K562 (cell line): Measurements from ENCODE around the gene ANKRD13A. TPM values are rescaled to one million over a fixed set of nuclear protein-coding genes. Genes with fewer than 3 reads are reported as not detected.

Source experiments
- CCNT2 ChIP-seq: IDR thresholded peaks from 2 replicates; pipeline ENCODE4 v1.6.1; 2011; ENCODE audit warnings: borderline replicate concordance, low read depth, mild to moderate bottlenecking, moderate library complexity, mixed read lengths, low read length; ENCODE audit not compliant: insufficient read length; ENCODE audit errors: extremely low read depth
- CEBPG ChIP-seq, 3 experiments: fragments of 200-800 bp in 1 of 3; sonication (Bioruptor generic) in 1 of 3; sonication (generic) in 1 of 3; formaldehyde crosslinking in 1 of 3; IDR thresholded peaks in 2 of 3; conservative IDR thresholded peaks in 1 of 3; 2 replicates each; pipeline versions ENCODE4 v1.6.1 to v1.8.0; 2016 to 2022; ENCODE audit warnings: missing compliant biosample characterization in 2 of 3, missing genetic modification characterization in 2 of 3, mild to moderate bottlenecking in 1 of 3, missing genetic modification reagents in 1 of 3
- CXXC5 ChIP-seq: fragments of 250-450 bp; sonication (Bioruptor Pico); IDR thresholded peaks from 2 replicates; pipeline ENCODE4 v1.8.0; 2022; ENCODE audit warnings: inconsistent platforms, mild to moderate bottlenecking, moderate library complexity
- ESRRA ChIP-seq: fragments of 450-650 bp; IDR thresholded peaks from 2 replicates; pipeline ENCODE4 v1.6.1; 2014; ENCODE audit warnings: low read depth, mild to moderate bottlenecking, moderate library complexity, borderline replicate concordance
- FOXP1 ChIP-seq: sonication (generic); formaldehyde crosslinking; IDR thresholded peaks from 2 replicates; pipeline ENCODE4 v1.8.0; 2022; ENCODE audit warnings: mild to moderate bottlenecking, missing genetic modification reagents
- FUS ChIP-seq: fragments of 200-400 bp; formaldehyde crosslinking; optimal IDR thresholded peaks from 2 replicates; pipeline ENCODE3; 2017; ENCODE audit warnings: low read depth, low read length
- HNRNPL ChIP-seq: fragments of 200-400 bp; formaldehyde crosslinking; IDR thresholded peaks from 2 replicates; pipeline ENCODE4 v1.6.1; 2017; ENCODE audit warnings: low read depth, mild to moderate bottlenecking, low read length
- MXD1 ChIP-seq: fragments of 250-450 bp; sonication (Bioruptor Pico); IDR thresholded peaks from 2 replicates; pipeline ENCODE4 v1.8.0; 2021; ENCODE audit warnings: borderline replicate concordance, mild to moderate bottlenecking, moderate library complexity; ENCODE audit not compliant: poor library complexity, severe bottlenecking
- MYNN ChIP-seq, 2 experiments: sonication (generic); formaldehyde crosslinking in 1 of 2; IDR thresholded peaks; 2 replicates each; pipeline versions ENCODE4 v1.5.0 to v1.6.1; 2016 to 2020; ENCODE audit warnings: antibody characterized with exemption in 1 of 2, missing genetic modification reagents in 1 of 2
- NCOA1 ChIP-seq: fragments of 450-650 bp; IDR thresholded peaks from 2 replicates; pipeline ENCODE4 v1.6.1; 2016; ENCODE audit warnings: low read depth
- PHF20 ChIP-seq: fragments of 450-650 bp; IDR thresholded peaks from 2 replicates; pipeline ENCODE4 v1.6.1; 2018; ENCODE audit not compliant: partially characterized antibody
- RAD51 ChIP-seq: fragments of 450-650 bp; IDR thresholded peaks from 2 replicates; pipeline ENCODE4 v1.7.1; 2016; ENCODE audit warnings: low read depth, mild to moderate bottlenecking, borderline replicate concordance
- RB1 ChIP-seq: fragments of 450-650 bp; IDR thresholded peaks from 2 replicates; pipeline ENCODE4 v1.6.1; 2017; ENCODE audit warnings: low read depth, mild to moderate bottlenecking
- RHOXF2B ChIP-seq: fragments of 250-450 bp; sonication (Bioruptor Pico); conservative IDR thresholded peaks from 2 replicates; pipeline ENCODE4 v1.5.1; 2021
- RUNX1 ChIP-seq: sonication (generic); IDR thresholded peaks from 2 replicates; pipeline ENCODE4 v1.6.1; 2016; ENCODE audit warnings: antibody characterized with exemption, low read depth
- SAP30 ChIP-seq: fragments of 200-600 bp; sonication (generic); IDR thresholded peaks from 2 replicates; pipeline ENCODE4 v1.6.1; 2012; ENCODE audit warnings: borderline replicate concordance, low read depth, mild to moderate bottlenecking, moderate library complexity, low read length, control low read depth, inconsistent platforms; ENCODE audit not compliant: insufficient read depth, poor library complexity, severe bottlenecking
- SIN3A ChIP-seq, 2 experiments: fragments of 150-350 bp in 1 of 2; IDR thresholded peaks; 2 replicates each; pipeline ENCODE4 v1.6.1; 2011 to 2016; ENCODE audit warnings: borderline replicate concordance in 2 of 2, low read depth in 2 of 2, low read length in 2 of 2, mild to moderate bottlenecking in 2 of 2, moderate library complexity in 2 of 2; ENCODE audit not compliant: control insufficient read depth in 1 of 2
- ZBTB9 ChIP-seq: fragments of 450-650 bp; formaldehyde crosslinking; IDR thresholded peaks from 2 replicates; pipeline ENCODE4 v1.4.0; 2020; ENCODE audit warnings: mild to moderate bottlenecking, moderate library complexity
- ZMIZ1 ChIP-seq, 2 experiments: fragments of 150-350 bp in 1 of 2; IDR thresholded peaks; 2 replicates each; pipeline ENCODE4 v1.6.1; 2012 to 2016; ENCODE audit warnings: low read depth in 2 of 2, low read length in 2 of 2, mild to moderate bottlenecking in 1 of 2, moderate library complexity in 1 of 2
- ZNF239 ChIP-seq: fragments of 250-450 bp; sonication (Bioruptor Pico); IDR thresholded peaks from 2 replicates; pipeline ENCODE4 v1.4.0; 2020; ENCODE audit warnings: mild to moderate bottlenecking
- ZSCAN32 ChIP-seq: fragments of 450-650 bp; formaldehyde crosslinking; IDR thresholded peaks from 2 replicates; pipeline ENCODE4 v1.4.0; 2020; ENCODE audit warnings: mild to moderate bottlenecking, moderate library complexity
- polyA plus RNA-seq, 8 experiments: library from polyadenylated mRNA; depleted of rRNA in 4 of 8; stranded (reverse) in 5 of 8; unstranded in 3 of 8; fragments of >200 nt; fragmentation: Nextera tagmentation in 2 of 8; fragmentation: Illumina TruSeq in 1 of 8; extraction: Ambion mirVana in 2 of 8; extraction: Trizol in 1 of 8; gene quantifications; 2 replicates each; pipeline versions ENCODE4 v1.2.1 to v1.2.3, GENCODE V29; 2011 to 2014; ENCODE audit warnings: inconsistent platforms in 1 of 8, missing spikeins in 1 of 8
- total RNA-seq, 7 experiments: library from RNA; depleted of rRNA in 6 of 7; stranded (reverse); fragments of >200 nt in 6 of 7; fragmentation: Illumina TruSeq in 2 of 7; extraction: Trizol in 2 of 7; gene quantifications; 2 replicates each; pipeline versions ENCODE4 v1.2.1 to v1.2.3, GENCODE V29; 2011 to 2021; ENCODE audit warnings: low replicate concordance in 1 of 7

The ANKRD13A gene
- total and polyA plus RNA-seq, 9 of the 15 experiments (the other 6 are each of a cell fraction or from before 2014, with no cell fraction given) = 5.0 to 55.0 (median 41.5) TPM

GRCh38 chr12:109995686-109996482 is 3.3 kb upstream of the ANKRD13A start, which contains the start of gene GIT2 (continued):
- TF ChIP-seq SAP30 (no peak), ZSCAN32 (CRISPR knock-in tag) (0 out of 2 replicates have a peak, but pooled peaks have one; percentile 21), PHF20 (peak; percentile 82), MXD1 (CRISPR knock-in tag) (no peak), ZBTB9 (0 out of 2 replicates have a peak, but pooled peaks have one; percentile 62), SIN3A (IDR thresholded peaks at IDR 0.05; ENCODE audit: borderline replicate concordance in 2 of 2, control insufficient read depth in 1 of 2, low read depth in 2 of 2, low read length in 2 of 2) (peak; percentile 40 to 45; a peak in 2 of 4 replicates), RB1 (peak; percentile 71), CXXC5 (CRISPR knock-in tag) (peak; percentile 74; the same call in 1 of the 2 replicates), RHOXF2B (CRISPR knock-in tag) (no peak), CCNT2 (peak; percentile 37), FUS (peak; percentile 44), MYNN (IDR thresholded peaks at IDR 0.05) (no peak), MYNN (CRISPR knock-in tag; IDR thresholded peaks at IDR 0.05) (no peak), HNRNPL (peak; percentile 64; the same call in 1 of the 2 replicates), NCOA1 (peak; percentile 36; the same call in 1 of the 2 replicates), ESRRA (peak; percentile 27), RUNX1 (no peak), ZNF239 (CRISPR knock-in tag) (no peak), RAD51 (peak; percentile 97), ZMIZ1 (IDR thresholded peaks at IDR 0.05; ENCODE audit: low read depth in 2 of 2, low read length in 2 of 2) (no peak), FOXP1 (0 out of 2 replicates have a peak, but pooled peaks have one; percentile 31), CEBPG (CRISPR knock-in tag; IDR thresholded peaks at IDR 0.05) (no peak), CEBPG (tag; conservative IDR thresholded peaks at IDR 0.05 in 1 of 2, IDR thresholded peaks at IDR 0.05 in 1 of 2) (0 out of 4 replicates have a peak, but pooled peaks of 1 of the 2 experiments have one; percentile 18)
